ENCODE data around the gene APBB2. TPM values are rescaled to one million over a fixed set of nuclear protein-coding genes. Genes with fewer than 3 reads are reported as not detected.

APBB2 gene
- total RNA-seq, 2 experiments from 2014 or later, result 1.3 to 1.5 TPM

GRCh38 chr4:40953283-40954087 is 260.9 kb downstream of the APBB2 start:
- Mint-ChIP-seq H3K4me3 (no peak overlapping the region), H3K36me3 (ENCODE audit: low read depth) (no peaks in the 10 kb centered on the region), H3K27me3 (no peaks in the 10 kb centered on the region), H3K9me3 (ENCODE audit: low read depth) (no peaks in the 10 kb centered on the region), H3K4me1 (no peaks in the 10 kb centered on the region), H3K27ac (no peak overlapping the region)
- DNase-seq (no peak), ATAC-seq (no peak)
- POLR2A ChIA-PET, result no interaction called here
- CTCF ChIA-PET, result interaction anchor here (0.5 to 1.0 kb wide), 2 partner anchors 26 to 411 kb away, joined by 3 to 4 read pairs; no protein-coding TSS in a partner anchor
- intact Hi-C loops (cut with DNase I, micrococcal nuclease), result no loop called here

- POLR2A ChIA-PET, result no interaction called here
- no peak overlapping the region for H3K27ac Mint-ChIP-seq
- intact Hi-C loops (cut with DNase I, micrococcal nuclease), result no loop called here
Measured at GRCh38 chr4:40952672-40953071, 261.7 kb downstream of the APBB2 start.

DNA sequence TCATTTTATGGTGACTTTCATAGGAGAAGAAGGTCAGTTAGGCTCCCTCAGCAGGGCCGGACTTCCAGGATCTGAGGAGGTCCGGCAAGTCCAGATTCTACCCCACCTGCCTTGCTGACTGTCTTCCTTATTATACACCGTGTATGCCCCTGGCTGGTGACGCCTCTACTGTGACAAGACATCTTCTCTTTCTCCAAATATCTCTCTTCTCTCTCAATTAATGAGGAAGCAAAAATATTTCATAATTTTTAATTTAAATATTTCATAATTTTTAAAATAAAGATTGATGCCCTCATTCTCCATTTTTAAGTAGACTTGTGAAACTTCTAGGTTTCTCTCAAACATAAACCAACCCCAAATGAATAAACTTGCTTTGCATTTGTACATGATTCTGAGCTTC is 262.1 kb downstream of the APBB2 start:
- Mint-ChIP-seq H3K36me3 (ENCODE audit: low read depth) (no peaks in the 10 kb centered on the region), H3K27ac (no peak overlapping the region), H3K9me3 (ENCODE audit: low read depth) (no peaks in the 10 kb centered on the region), H3K4me3 (no peak overlapping the region), H3K4me1 (no peaks in the 10 kb centered on the region), H3K27me3 (no peaks in the 10 kb centered on the region)
- intact Hi-C loops (cut with DNase I, micrococcal nuclease), result no loop called here
- POLR2A ChIA-PET, result no interaction called here
- DNase-seq (no peak), ATAC-seq (no peak)
- CTCF ChIA-PET, result no interaction called here

More at GRCh38 chr4:40952672-40953071, 261.7 kb downstream of the APBB2 start:
- no peaks in the 10 kb centered on the region for H3K9me3 Mint-ChIP-seq (ENCODE audit: low read depth)
- H3K4me3 Mint-ChIP-seq, result no peak overlapping the region
- CTCF ChIA-PET, result interaction anchor here (0.5 kb wide), 1 partner anchor 411 kb away, joined by 3 read pairs; no protein-coding TSS in a partner anchor
- H3K36me3 Mint-ChIP-seq (ENCODE audit: low read depth), result no peaks in the 10 kb centered on the region
- no peak for DNase-seq
- no peaks in the 10 kb centered on the region for H3K27me3 Mint-ChIP-seq
- no peak for ATAC-seq
- no peaks in the 10 kb centered on the region for H3K4me1 Mint-ChIP-seq

DNA sequence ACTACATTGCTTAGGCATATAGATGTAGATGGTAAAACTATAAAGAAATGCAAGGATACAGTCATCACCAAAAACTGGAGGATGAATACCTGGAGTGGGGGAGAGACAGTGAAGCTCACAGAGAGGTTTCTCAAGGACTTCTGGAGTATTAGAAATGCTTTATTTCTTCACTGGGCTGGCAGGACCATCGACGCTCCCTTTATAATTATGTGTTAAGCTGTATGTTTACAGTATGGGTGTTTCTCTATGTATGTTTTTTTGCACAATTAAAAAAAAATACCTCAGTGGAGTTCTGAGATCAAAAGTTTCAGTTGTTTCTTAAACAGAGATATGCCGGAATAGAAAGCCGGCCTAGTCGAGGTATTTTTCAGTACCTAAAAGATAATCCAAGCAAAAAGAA is 263.3 kb downstream of the APBB2 start:
- Mint-ChIP-seq H3K27me3 (no peaks in the 10 kb centered on the region), H3K36me3 (ENCODE audit: low read depth) (no peaks in the 10 kb centered on the region), H3K4me3 (no peak overlapping the region), H3K27ac (no peak overlapping the region), H3K9me3 (ENCODE audit: low read depth) (no peaks in the 10 kb centered on the region), H3K4me1 (no peaks in the 10 kb centered on the region)
- ChIA-PET CTCF (interaction anchor here (1.1 kb wide), 1 partner anchor 25 kb away, joined by 4 read pairs; no protein-coding TSS in a partner anchor), POLR2A (no interaction called here)
- DNase-seq (no peak), ATAC-seq (no peak)
- intact Hi-C loops (cut with DNase I, micrococcal nuclease), result no loop called here

DNA sequence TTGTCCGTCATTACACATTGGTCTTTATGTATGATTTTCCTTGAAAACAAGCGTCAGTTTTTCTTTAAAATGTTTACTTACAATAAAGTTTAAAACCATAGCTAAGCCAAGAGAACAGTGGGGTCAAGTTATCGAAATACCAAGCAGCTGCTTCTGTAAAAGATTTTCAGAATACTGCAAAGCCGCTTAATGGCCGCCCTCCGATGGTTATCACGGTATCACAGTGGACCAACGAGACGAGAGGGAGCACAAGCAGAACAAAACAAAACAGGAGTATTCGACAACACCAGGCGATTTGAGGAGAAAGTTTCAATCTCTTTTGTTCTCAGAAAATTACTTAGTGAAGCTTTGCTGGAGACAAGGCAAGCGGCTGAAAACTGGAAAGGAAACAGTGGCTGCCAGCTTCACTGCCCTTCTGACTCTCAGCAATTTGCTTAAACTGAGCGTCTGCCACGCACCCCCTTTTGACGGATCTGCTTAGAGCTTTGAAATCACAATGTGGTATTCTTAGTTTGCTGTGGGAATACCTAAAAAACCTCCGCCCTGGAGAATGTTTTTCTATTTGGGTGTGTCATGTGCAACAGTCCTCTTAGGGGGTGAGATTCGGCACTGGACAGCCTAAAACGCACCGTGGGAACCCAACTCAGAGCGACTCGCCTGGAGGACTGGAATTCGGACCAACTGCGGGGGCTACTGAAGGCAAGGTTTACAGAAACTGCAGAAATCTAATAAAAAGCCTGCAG is 264.8 kb downstream of the APBB2 start:
- intact Hi-C loops (cut with DNase I, micrococcal nuclease), result no loop called here
- H3K36me3 Mint-ChIP-seq (ENCODE audit: low read depth), result no peaks in the 10 kb centered on the region
- no peaks in the 10 kb centered on the region for H3K4me1 Mint-ChIP-seq
- ChIA-PET CTCF (no interaction called here), POLR2A (no interaction called here)
- H3K4me3 Mint-ChIP-seq, result no peak overlapping the region
- no peaks in the 10 kb centered on the region for H3K9me3 Mint-ChIP-seq (ENCODE audit: low read depth)
- ATAC-seq (no peak), DNase-seq (no peak)
- no peak overlapping the region for H3K27ac Mint-ChIP-seq
- no peaks in the 10 kb centered on the region for H3K27me3 Mint-ChIP-seq

DNA sequence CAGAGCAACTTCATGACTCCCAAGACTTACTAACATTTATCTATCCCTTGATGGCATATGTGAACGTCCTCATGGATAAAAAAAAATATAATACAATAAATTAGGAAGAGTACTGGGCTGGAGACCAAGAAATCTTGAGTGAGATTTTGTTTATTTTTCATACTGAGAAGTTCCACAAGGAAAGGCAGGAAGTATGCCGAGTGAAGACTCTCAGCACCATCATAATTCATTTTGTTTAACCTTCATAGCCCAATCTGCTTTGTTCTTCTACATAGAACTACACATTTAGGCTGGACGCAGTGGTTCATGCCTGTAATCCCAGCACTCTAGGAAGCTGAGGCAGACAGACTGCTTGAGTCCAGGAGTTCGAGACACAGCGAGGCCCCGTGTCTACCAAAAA is 266.3 kb downstream of the APBB2 start:
- POLR2A ChIA-PET, result no interaction called here
- Mint-ChIP-seq H3K36me3 (ENCODE audit: low read depth) (no peaks in the 10 kb centered on the region), H3K27me3 (no peaks in the 10 kb centered on the region), H3K4me3 (no peak overlapping the region), H3K27ac (no peak overlapping the region), H3K9me3 (ENCODE audit: low read depth) (no peaks in the 10 kb centered on the region), H3K4me1 (no peaks in the 10 kb centered on the region)
- DNase-seq (no peak), ATAC-seq (no peak)
- CTCF ChIA-PET, result no interaction called here
- intact Hi-C loops (cut with DNase I, micrococcal nuclease), result no loop called here

- ATAC-seq (no peak), DNase-seq (no peak)
- H3K9me3 Mint-ChIP-seq (ENCODE audit: low read depth), result no peaks in the 10 kb centered on the region
- H3K4me3 Mint-ChIP-seq, result no peak overlapping the region
- intact Hi-C loops (cut with DNase I, micrococcal nuclease), result no loop called here
- POLR2A ChIA-PET, result no interaction called here
- peaks cover 2% of the 10 kb centered on the region for H3K27me3 Mint-ChIP-seq
- CTCF ChIA-PET, result interaction anchor here (0.7 kb wide), 1 partner anchor 1701 kb away, joined by 3 read pairs; no protein-coding TSS in a partner anchor
- no peaks in the 10 kb centered on the region for H3K36me3 Mint-ChIP-seq (ENCODE audit: low read depth)
- no peaks in the 10 kb centered on the region for H3K4me1 Mint-ChIP-seq
- H3K27ac Mint-ChIP-seq, result no peak overlapping the region
Measured at GRCh38 chr4:40946652-40947051, 267.7 kb downstream of the APBB2 start.

- Mint-ChIP-seq H3K9me3 (ENCODE audit: low read depth) (no peaks in the 10 kb centered on the region), H3K36me3 (ENCODE audit: low read depth) (no peaks in the 10 kb centered on the region), H3K4me3 (no peak overlapping the region), H3K4me1 (no peaks in the 10 kb centered on the region), H3K27me3 (peaks cover 2% of the 10 kb centered on the region), H3K27ac (no peak overlapping the region)
- DNase-seq (no peak), ATAC-seq (no peak)
- CTCF ChIA-PET, result interaction anchor here (0.9 kb wide), 1 partner anchor 33 kb away, joined by 5 read pairs; no protein-coding TSS in a partner anchor
- intact Hi-C loops (cut with DNase I, micrococcal nuclease), result no loop called here
- POLR2A ChIA-PET, result no interaction called here
Measured at GRCh38 chr4:40940756-40941155, 273.6 kb downstream of the APBB2 start.

DNA sequence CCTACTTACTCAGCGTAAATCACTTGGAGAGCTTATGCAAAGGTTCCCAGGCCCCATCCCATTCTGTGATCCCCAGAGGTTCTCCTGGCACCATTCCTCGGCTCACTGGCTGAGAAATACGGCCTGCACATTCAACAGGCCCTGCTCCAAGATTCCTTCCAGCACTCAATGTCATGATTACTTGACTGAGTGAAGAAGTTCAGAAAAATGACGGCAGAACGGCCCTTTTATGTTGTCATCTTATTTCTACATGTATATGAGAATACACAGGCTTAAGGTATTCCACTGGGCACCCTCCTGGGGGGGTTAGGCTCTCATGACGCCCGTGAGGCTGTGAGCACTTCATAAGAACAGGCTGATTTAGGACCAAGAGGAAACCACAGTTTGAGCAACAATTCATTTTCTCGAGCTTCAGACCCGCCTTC is 274.0 kb downstream of the APBB2 start:
- DNase-seq (no peak), ATAC-seq (no peak)
- H3K27me3 Mint-ChIP-seq, result peaks cover 2% of the 10 kb centered on the region
- no peaks in the 10 kb centered on the region for H3K9me3 Mint-ChIP-seq (ENCODE audit: low read depth)
- H3K4me1 Mint-ChIP-seq, result no peaks in the 10 kb centered on the region
- intact Hi-C loops (cut with DNase I, micrococcal nuclease), result no loop called here
- CTCF ChIA-PET, result interaction anchor here (0.7 to 0.9 kb wide), 2 partner anchors 16 to 33 kb away, joined by 3 to 5 read pairs; no protein-coding TSS in a partner anchor
- H3K36me3 Mint-ChIP-seq (ENCODE audit: low read depth), result no peaks in the 10 kb centered on the region
- POLR2A ChIA-PET, result no interaction called here
- no peak overlapping the region for H3K4me3 Mint-ChIP-seq
- H3K27ac Mint-ChIP-seq, result no peak overlapping the region

- no peak for DNase-seq
- Mint-ChIP-seq H3K36me3 (ENCODE audit: low read depth) (no peaks in the 10 kb centered on the region), H3K9me3 (ENCODE audit: low read depth) (no peaks in the 10 kb centered on the region), H3K27me3 (peaks cover 2% of the 10 kb centered on the region), H3K4me1 (no peaks in the 10 kb centered on the region), H3K27ac (no peak overlapping the region), H3K4me3 (no peak overlapping the region)
- intact Hi-C loops (cut with DNase I, micrococcal nuclease), result no loop called here
- ChIA-PET POLR2A (no interaction called here), CTCF (interaction anchor here (0.6 to 0.7 kb wide), 3 partner anchors 16 to 416 kb away, joined by 3 read pairs; no protein-coding TSS in a partner anchor)
- ATAC-seq, result no peak
Measured at GRCh38 chr4:40939856-40940255, 274.5 kb downstream of the APBB2 start.

DNA sequence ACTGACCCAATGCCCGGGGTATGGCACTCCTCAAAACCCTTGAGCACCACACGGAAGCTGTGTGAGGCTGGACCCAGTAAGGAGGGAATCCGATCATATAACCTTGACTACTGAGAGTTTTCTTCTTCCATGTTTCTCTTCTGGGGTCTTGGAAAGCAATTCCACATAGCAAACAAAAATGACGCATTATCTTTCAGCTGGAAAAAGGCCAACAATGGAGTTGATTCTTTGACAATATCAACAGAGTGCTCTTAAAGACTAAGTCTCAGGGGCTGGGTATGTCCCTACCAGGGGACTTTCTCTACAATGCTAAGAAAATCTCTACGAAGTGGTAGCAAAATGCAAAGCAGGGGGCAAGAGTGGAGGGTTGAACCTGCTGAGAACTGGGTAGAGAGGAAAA is 276.0 kb downstream of the APBB2 start:
- intact Hi-C loops (cut with DNase I, micrococcal nuclease), result no loop called here
- Mint-ChIP-seq H3K27ac (no peak overlapping the region), H3K4me3 (no peak overlapping the region), H3K9me3 (ENCODE audit: low read depth) (no peaks in the 10 kb centered on the region), H3K36me3 (ENCODE audit: low read depth) (no peaks in the 10 kb centered on the region), H3K4me1 (no peaks in the 10 kb centered on the region), H3K27me3 (peaks cover 2% of the 10 kb centered on the region)
- POLR2A ChIA-PET, result no interaction called here
- CTCF ChIA-PET, result interaction anchor here (1.0 to 1.5 kb wide), 2 partner anchors 10 to 16 kb away, joined by 3 to 6 read pairs; no protein-coding TSS in a partner anchor
- ATAC-seq (no peak), DNase-seq (no peak)

Data from activated CD4-positive, alpha-beta T cell treated with anti-CD3 and anti-CD28 coated beads for 36 hours (primary cell).